Activated CD4-positive, alpha-beta T cell treated with anti-CD3 and anti-CD28 coated beads for 36 hours (primary cell): ENCODE results near the gene AMOTL2. TPM values are rescaled to one million over a fixed set of nuclear protein-coding genes. Genes with fewer than 3 reads are reported as not detected.

Experiments
- ATAC-seq: fragments of 200-7000 bp; cut with Tn5 transposase; one replicate; pipeline ENCODE4 v1.10.0; 2021; ENCODE audit warnings: mild to moderate bottlenecking, moderate library complexity
- CTCF ChIA-PET: fragments of 350-600 bp; sonication (Branson Sonifier 250); formaldehyde crosslinking; loops from one replicate; lab custom pipeline; 2021; ENCODE audit warnings: antibody characterized with exemption; lab: Charles Lee
- POLR2A ChIA-PET: fragments of 350-600 bp; sonication (Branson Sonifier 250); formaldehyde crosslinking; loops from one replicate; lab custom pipeline; 2021; ENCODE audit warnings: antibody characterized with exemption, inconsistent platforms; lab: Charles Lee
- DNase-seq: peaks from one replicate; pipeline ENCODE4 v3.0.0-alpha.2; 2020
- H3K27ac Mint-ChIP-seq: one replicate; pipeline ENCODE4 v1.8.0; 2021; ENCODE audit warnings: mixed read lengths
- H3K27me3 Mint-ChIP-seq: one replicate; pipeline ENCODE4 v1.8.0; 2021; ENCODE audit warnings: mixed read lengths
- H3K36me3 Mint-ChIP-seq: one replicate; pipeline ENCODE4 v1.8.0; 2021; ENCODE audit warnings: low read depth, mixed read lengths
- H3K4me1 Mint-ChIP-seq: one replicate; pipeline ENCODE4 v1.8.0; 2021; ENCODE audit warnings: mixed read lengths
- H3K4me3 Mint-ChIP-seq: one replicate; pipeline ENCODE4 v1.8.0; 2021; ENCODE audit warnings: mild to moderate bottlenecking, moderate library complexity, mixed read lengths
- H3K9me3 Mint-ChIP-seq: one replicate; pipeline ENCODE4 v1.8.0; 2021; ENCODE audit warnings: low read depth, mixed read lengths
- intact Hi-C, 2 experiments: fragments of 100-400 bp; cut with DNase I in 1 of 2; cut with micrococcal nuclease in 1 of 2; formaldehyde crosslinking; loops; one replicate each; pipeline versions ENCODE4 v1.14.2 to v1.15.1; 2022 to 2024; cut with DNase I, micrococcal nuclease
- total RNA-seq, 2 experiments: library from RNA; stranded (reverse); gene quantifications; one replicate each; pipeline ENCODE4 v1.2.3, GENCODE V29; 2021

AMOTL2 gene
- total RNA-seq, 2 experiments from 2014 or later: 0.32 to 0.42 TPM

DNA sequence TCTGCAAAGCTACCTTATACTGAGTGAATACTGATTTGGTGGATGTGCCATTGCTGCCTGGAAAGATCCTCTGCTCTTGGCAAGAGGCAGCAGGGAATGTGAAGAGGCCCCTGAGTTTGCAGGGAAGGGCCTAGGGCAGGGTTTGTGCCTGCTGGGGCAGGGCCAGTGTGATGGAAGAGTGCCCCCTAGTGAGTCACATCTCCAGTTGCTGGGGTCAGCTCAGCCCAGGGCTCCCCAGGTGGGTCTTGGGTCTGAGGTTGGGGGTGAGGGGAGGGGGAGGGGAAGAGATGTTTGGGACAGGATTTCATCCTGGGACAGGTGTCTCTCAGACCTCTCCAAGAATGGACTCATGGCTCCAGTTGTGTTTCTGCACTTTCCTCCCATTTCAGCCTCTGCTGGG lies 4.1 kb upstream of the AMOTL2 start:
- ATAC-seq (no peak), DNase-seq (peak; percentile 53)
- POLR2A ChIA-PET: no interaction called here
- H3K27me3 Mint-ChIP-seq: peaks cover 21% of the 10 kb centered on the region
- CTCF ChIA-PET: interaction anchor here (0.7 to 1.5 kb wide), 4 partner anchors 13 to 184 kb away, joined by 3 to 6 read pairs (median 4); no protein-coding TSS in a partner anchor
- no peak overlapping the region for H3K4me3 Mint-ChIP-seq
- H3K4me1 Mint-ChIP-seq: peaks cover 9% of the 10 kb centered on the region
- intact Hi-C loops: loop anchor here (1.0 to 5.0 kb wide), 4 partner anchors 70 to 166 kb away; no protein-coding TSS in a partner anchor
- no peak overlapping the region for H3K27ac Mint-ChIP-seq
- no peaks in the 10 kb centered on the region for H3K9me3 Mint-ChIP-seq
- no peaks in the 10 kb centered on the region for H3K36me3 Mint-ChIP-seq

DNA sequence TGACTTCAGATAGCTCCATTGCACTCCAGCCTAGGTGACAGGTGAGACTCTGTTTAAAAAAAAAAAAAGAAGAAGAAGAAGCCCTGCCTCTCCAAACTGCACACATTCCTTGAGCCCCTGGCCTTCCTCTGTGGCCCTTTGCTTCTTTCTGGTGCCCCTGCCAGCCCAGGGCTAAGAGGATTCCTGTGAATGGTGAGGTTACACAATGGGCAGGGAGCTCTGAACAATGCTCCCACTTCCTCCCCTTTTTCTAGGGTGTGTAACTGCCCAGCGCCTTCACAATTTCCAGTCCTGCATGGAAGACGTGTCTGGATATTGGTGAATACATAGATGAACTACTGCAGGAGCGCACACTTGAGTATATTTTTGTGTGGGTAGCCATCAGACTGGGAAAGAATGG lies 3.6 kb upstream of the AMOTL2 start:
- Mint-ChIP-seq H3K36me3 (no peaks in the 10 kb centered on the region), H3K27me3 (peaks cover 26% of the 10 kb centered on the region), H3K27ac (no peak overlapping the region), H3K9me3 (no peaks in the 10 kb centered on the region), H3K4me3 (no peak overlapping the region), H3K4me1 (peaks cover 9% of the 10 kb centered on the region)
- ATAC-seq (no peak), DNase-seq (no peak)
- ChIA-PET CTCF (interaction anchor here (0.9 to 1.5 kb wide), 4 partner anchors 13 to 166 kb away, joined by 3 to 6 read pairs (median 4); no protein-coding TSS in a partner anchor), POLR2A (no interaction called here)
- intact Hi-C loops: loop anchor here (1.0 to 5.0 kb wide), 4 partner anchors 69 to 166 kb away; no protein-coding TSS in a partner anchor

- CTCF ChIA-PET: interaction anchor here (1.0 kb wide), 1 partner anchor 18 kb away, joined by 3 read pairs; no protein-coding TSS in a partner anchor
- Mint-ChIP-seq H3K4me1 (peaks cover 9% of the 10 kb centered on the region), H3K27me3 (peaks cover 34% of the 10 kb centered on the region), H3K27ac (no peak overlapping the region), H3K36me3 (no peaks in the 10 kb centered on the region), H3K4me3 (no peak overlapping the region), H3K9me3 (no peaks in the 10 kb centered on the region)
- ATAC-seq: no peak
- DNase-seq: no peak
- POLR2A ChIA-PET: no interaction called here
- intact Hi-C loops: loop anchor here in 1 of 2 experiments (5.0 kb wide), 1 partner anchor 165 kb away; no protein-coding TSS in a partner anchor
Observed at GRCh38 chr3:134376786-134377426, 2.7 kb upstream of the AMOTL2 start.

DNA sequence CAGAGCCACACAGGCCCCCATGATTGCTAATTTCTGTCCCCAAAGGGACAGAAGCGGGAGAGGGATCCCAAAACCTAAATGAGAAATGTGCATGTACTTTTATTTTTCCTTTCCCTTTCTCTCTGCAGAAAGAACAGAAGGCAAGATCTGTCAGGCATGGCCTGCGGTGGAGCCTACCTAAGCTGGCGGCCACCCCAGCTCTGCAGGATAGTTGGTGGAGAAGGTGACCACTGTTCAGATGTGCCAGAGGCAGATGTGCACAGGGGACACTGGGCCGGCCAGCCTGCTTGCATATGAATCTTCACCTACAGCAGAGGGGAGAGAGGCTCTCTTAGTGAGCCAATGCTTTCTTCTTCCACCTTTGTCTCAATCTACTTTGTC lies 2.1 kb upstream of the AMOTL2 start:
- intact Hi-C loops: loop anchor here in 1 of 2 experiments (5.0 kb wide), 1 partner anchor 164 kb away; no protein-coding TSS in a partner anchor
- ChIA-PET POLR2A (no interaction called here), CTCF (no interaction called here)
- Mint-ChIP-seq H3K4me1 (peaks cover 9% of the 10 kb centered on the region), H3K27me3 (peaks cover 34% of the 10 kb centered on the region), H3K36me3 (no peaks in the 10 kb centered on the region), H3K9me3 (no peaks in the 10 kb centered on the region), H3K4me3 (no peak overlapping the region), H3K27ac (no peak overlapping the region)
- ATAC-seq: no peak
- DNase-seq: no peak

GRCh38 chr3:134375582-134376384 lies 1.5 kb upstream of the AMOTL2 start:
- CTCF ChIA-PET: no interaction called here
- intact Hi-C loops: loop anchor here in 1 of 2 experiments (5.0 kb wide), 1 partner anchor 163 kb away; no protein-coding TSS in a partner anchor
- Mint-ChIP-seq H3K4me3 (peak overlapping the region; percentile 19), H3K9me3 (no peaks in the 10 kb centered on the region), H3K36me3 (no peaks in the 10 kb centered on the region), H3K27me3 (peaks cover 33% of the 10 kb centered on the region), H3K4me1 (peaks cover 9% of the 10 kb centered on the region), H3K27ac (no peak overlapping the region)
- DNase-seq (no peak), ATAC-seq (no peak)
- POLR2A ChIA-PET: no interaction called here

GRCh38 chr3:134374791-134375581 lies 739 bp upstream of the AMOTL2 start:
- H3K36me3 Mint-ChIP-seq: no peaks in the 10 kb centered on the region
- peak overlapping the region; percentile 68 for H3K4me3 Mint-ChIP-seq
- POLR2A ChIA-PET: no interaction called here
- peaks cover 9% of the 10 kb centered on the region for H3K4me1 Mint-ChIP-seq
- peaks cover 33% of the 10 kb centered on the region for H3K27me3 Mint-ChIP-seq
- ATAC-seq: peak; percentile 14
- intact Hi-C loops: loop anchor here in 1 of 2 experiments (5.0 kb wide), 1 partner anchor 163 kb away; no protein-coding TSS in a partner anchor
- peak overlapping the region; percentile 8 for H3K27ac Mint-ChIP-seq
- DNase-seq: no peak
- no peaks in the 10 kb centered on the region for H3K9me3 Mint-ChIP-seq
- CTCF ChIA-PET: interaction anchor here (0.5 to 1.1 kb wide), 3 partner anchors 67 to 419 kb away, joined by 3 to 5 read pairs (median 3); no protein-coding TSS in a partner anchor

- no peaks in the 10 kb centered on the region for H3K36me3 Mint-ChIP-seq
- CTCF ChIA-PET: no interaction called here
- peaks cover 7% of the 10 kb centered on the region for H3K4me1 Mint-ChIP-seq
- H3K27me3 Mint-ChIP-seq: peaks cover 33% of the 10 kb centered on the region
- intact Hi-C loops: no loop called here
- no peak for DNase-seq
- peak overlapping the region; percentile 68 for H3K4me3 Mint-ChIP-seq
- H3K27ac Mint-ChIP-seq: no peak overlapping the region
- no peak for ATAC-seq
- POLR2A ChIA-PET: no interaction called here
- H3K9me3 Mint-ChIP-seq: no peaks in the 10 kb centered on the region
Observed at GRCh38 chr3:134373271-134374104, 759 bp downstream of the AMOTL2 start.

DNA sequence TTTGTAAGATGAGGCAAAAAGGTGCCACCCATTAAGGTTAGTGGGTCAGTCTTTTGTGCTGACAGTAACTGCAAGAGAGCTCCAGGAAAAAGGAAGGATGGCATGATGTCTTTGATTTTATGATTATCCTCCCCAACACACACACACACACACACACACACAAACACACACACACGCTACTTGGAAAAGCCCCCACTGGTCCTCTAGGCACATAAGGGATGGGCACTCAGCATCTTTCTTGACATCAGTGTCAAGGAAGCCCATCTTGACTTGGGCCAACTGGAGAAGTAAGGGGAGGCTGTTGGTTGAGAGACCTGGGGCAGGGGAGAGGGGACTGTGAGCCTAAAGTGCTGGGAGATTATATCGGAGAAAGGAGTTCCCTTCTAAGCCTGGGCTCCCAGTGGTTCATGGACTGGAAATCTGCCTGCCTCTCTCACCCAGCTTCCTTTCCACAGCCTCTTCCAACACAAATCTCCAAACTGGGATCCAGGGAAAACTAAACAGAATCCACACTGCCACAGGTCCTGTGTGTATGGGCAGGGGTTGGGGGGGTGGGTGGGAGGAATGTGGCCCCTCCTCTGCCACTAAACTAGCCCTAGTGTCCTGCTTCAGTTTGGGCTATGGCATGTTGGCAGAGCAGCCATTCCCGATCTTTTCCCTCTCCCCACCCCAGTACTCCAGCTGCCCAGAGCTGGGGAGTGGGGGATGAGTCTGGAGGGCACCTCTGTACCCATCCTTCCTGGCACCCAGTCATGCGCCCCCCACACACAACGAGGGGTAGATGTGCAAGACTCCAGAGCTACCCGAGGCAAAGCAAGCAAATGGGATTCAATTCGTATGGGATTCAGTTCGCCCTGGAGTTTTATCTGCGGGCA lies 1.6 kb downstream of the AMOTL2 start:
- peaks cover 9% of the 10 kb centered on the region for H3K4me1 Mint-ChIP-seq
- intact Hi-C loops: loop anchor here in 1 of 2 experiments (1.0 kb wide), 1 partner anchor 175 kb away; no protein-coding TSS in a partner anchor
- no peak overlapping the region for H3K27ac Mint-ChIP-seq
- H3K36me3 Mint-ChIP-seq: no peaks in the 10 kb centered on the region
- no peak overlapping the region for H3K4me3 Mint-ChIP-seq
- no peak for ATAC-seq
- CTCF ChIA-PET: no interaction called here
- DNase-seq: no peak
- POLR2A ChIA-PET: interaction anchor here (0.6 kb wide), 1 partner anchor 226 kb away, joined by 3 read pairs; no protein-coding TSS in a partner anchor
- H3K9me3 Mint-ChIP-seq: no peaks in the 10 kb centered on the region
- peaks cover 33% of the 10 kb centered on the region for H3K27me3 Mint-ChIP-seq

- no peaks in the 10 kb centered on the region for H3K9me3 Mint-ChIP-seq
- no peak overlapping the region for H3K4me3 Mint-ChIP-seq
- CTCF ChIA-PET: no interaction called here
- H3K27me3 Mint-ChIP-seq: peaks cover 33% of the 10 kb centered on the region
- intact Hi-C loops: loop anchor here in 1 of 2 experiments (1.0 kb wide), 1 partner anchor 174 kb away; no protein-coding TSS in a partner anchor
- peaks cover 9% of the 10 kb centered on the region for H3K4me1 Mint-ChIP-seq
- no peaks in the 10 kb centered on the region for H3K36me3 Mint-ChIP-seq
- no peak for ATAC-seq
- no peak overlapping the region for H3K27ac Mint-ChIP-seq
- no peak for DNase-seq
- POLR2A ChIA-PET: interaction anchor here (0.6 kb wide), 1 partner anchor 225 kb away, joined by 3 read pairs; no protein-coding TSS in a partner anchor
Observed at GRCh38 chr3:134371542-134372324, 2.5 kb downstream of the AMOTL2 start.
